Measurements from ENCODE around the gene KRTAP3-1.
"Not testable (repeated sequence)": the region's sequence is repeated elsewhere in the genome, so short reads cannot be mapped to it uniquely, and the experiment has no call there.

DNA sequence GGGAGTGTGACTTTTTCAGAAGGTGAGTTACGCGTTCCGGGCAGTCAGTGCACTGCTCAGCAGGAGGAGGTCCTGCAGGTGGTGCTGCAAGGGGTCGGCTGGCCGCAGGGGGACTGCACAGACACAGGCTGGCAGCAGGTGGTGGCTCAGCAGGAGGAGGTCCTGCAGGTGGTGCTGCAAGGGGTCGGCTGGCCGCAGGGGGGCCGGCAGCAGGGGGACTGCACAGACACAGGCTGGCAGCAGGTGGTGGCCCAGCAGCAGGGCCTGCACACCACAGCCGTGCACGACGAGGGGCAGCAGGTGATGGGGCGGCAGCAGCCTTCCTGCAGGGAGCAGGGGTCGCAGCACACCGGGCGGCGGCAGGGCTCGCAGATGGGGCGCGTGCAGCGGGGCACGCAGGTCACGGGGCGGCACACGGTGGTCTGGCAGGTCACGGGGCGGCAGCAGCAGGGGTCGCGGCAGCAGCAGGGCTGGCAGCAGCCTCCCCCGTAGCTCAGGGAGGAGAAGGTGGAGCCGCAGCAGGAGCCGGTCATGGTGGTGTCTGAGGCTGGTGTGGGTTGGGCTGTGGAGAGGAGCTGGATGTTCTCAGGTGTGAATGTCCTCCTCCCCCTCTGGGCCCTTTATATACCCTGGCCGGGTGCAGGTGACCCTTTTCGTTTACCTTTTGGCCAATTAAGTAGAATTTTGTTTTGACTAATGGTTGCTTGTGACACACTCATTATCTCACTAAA lies 38.0 kb upstream of the KRTAP3-1 start, which contains the start of gene KRTAP2-1:
- not testable (repeated sequence) for TF ChIP-seq ATF1 (CRISPR knock-in tag; IDR thresholded peaks at IDR 0.05); TEAD4 (CRISPR knock-in tag; IDR thresholded peaks at IDR 0.05); ZNF138 (CRISPR knock-in tag; conservative IDR thresholded peaks at IDR 0.05); NR2C2 (CRISPR knock-in tag; IDR thresholded peaks at IDR 0.05); CBFB (CRISPR knock-in tag; IDR thresholded peaks at IDR 0.05; ENCODE audit: low read depth)
- TF ChIP-seq, protein P1, sequence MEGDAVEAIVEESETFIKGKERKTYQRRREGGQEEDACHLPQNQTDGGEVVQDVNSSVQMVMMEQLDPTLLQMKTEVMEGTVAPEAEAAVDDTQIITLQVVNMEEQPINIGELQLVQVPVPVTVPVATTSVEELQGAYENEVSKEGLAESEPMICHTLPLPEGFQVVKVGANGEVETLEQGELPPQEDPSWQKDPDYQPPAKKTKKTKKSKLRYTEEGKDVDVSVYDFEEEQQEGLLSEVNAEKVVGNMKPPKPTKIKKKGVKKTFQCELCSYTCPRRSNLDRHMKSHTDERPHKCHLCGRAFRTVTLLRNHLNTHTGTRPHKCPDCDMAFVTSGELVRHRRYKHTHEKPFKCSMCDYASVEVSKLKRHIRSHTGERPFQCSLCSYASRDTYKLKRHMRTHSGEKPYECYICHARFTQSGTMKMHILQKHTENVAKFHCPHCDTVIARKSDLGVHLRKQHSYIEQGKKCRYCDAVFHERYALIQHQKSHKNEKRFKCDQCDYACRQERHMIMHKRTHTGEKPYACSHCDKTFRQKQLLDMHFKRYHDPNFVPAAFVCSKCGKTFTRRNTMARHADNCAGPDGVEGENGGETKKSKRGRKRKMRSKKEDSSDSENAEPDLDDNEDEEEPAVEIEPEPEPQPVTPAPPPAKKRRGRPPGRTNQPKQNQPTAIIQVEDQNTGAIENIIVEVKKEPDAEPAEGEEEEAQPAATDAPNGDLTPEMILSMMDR (IDR thresholded peaks at IDR 0.05) = not testable (repeated sequence)

Measured in WTC11 (cell line).